Activated CD4-positive, alpha-beta T cell treated with anti-CD3 and anti-CD28 coated beads, Interleukin-2, amount 10 ng/mL, durations not matched to agents 7 days and 5 days (primary cell): ENCODE data around the gene BRICD5. TPM values are rescaled to one million over a fixed set of nuclear protein-coding genes. Genes with fewer than 3 reads are reported as not detected.

Experiments used
- CTCF ChIA-PET: fragments of 350-600 bp; sonication (Branson Sonifier 250); formaldehyde crosslinking; loops from one replicate; lab custom pipeline; 2021; ENCODE audit warnings: antibody characterized with exemption; lab: Charles Lee
- POLR2A ChIA-PET: fragments of 350-600 bp; sonication (Branson Sonifier 250); formaldehyde crosslinking; loops from one replicate; lab custom pipeline; 2021; ENCODE audit warnings: antibody characterized with exemption; lab: Charles Lee
- DNase-seq: peaks from one replicate; pipeline ENCODE4 v3.0.0-alpha.2; 2020
- H3K27ac Mint-ChIP-seq: one replicate; pipeline ENCODE4 v1.8.0; 2021; ENCODE audit warnings: mild to moderate bottlenecking, moderate library complexity, mixed read lengths
- H3K27me3 Mint-ChIP-seq: one replicate; pipeline ENCODE4 v1.8.0; 2021; ENCODE audit warnings: mixed read lengths
- H3K36me3 Mint-ChIP-seq: one replicate; pipeline ENCODE4 v1.8.0; 2021; ENCODE audit warnings: low read depth, mixed read lengths
- H3K4me1 Mint-ChIP-seq: one replicate; pipeline ENCODE4 v1.8.0; 2021; ENCODE audit warnings: mixed read lengths
- H3K4me3 Mint-ChIP-seq: one replicate; pipeline ENCODE4 v1.8.0; 2021; ENCODE audit warnings: mild to moderate bottlenecking, moderate library complexity, mixed read lengths
- H3K9me3 Mint-ChIP-seq: one replicate; pipeline ENCODE4 v1.8.0; 2021; ENCODE audit warnings: mixed read lengths
- total RNA-seq, 2 experiments: library from RNA; stranded (reverse); gene quantifications; one replicate each; pipeline ENCODE4 v1.2.3, GENCODE V29; 2021

The BRICD5 gene
- total RNA-seq, 2 experiments from 2014 or later, result 13.9 to 17.4 TPM

GRCh38 chr16:2199095-2199494 is 11.6 kb downstream of the BRICD5 start:
- Mint-ChIP-seq H3K27ac (no peak overlapping the region), H3K36me3 (no peaks in the 10 kb centered on the region), H3K9me3 (no peaks in the 10 kb centered on the region), H3K4me1 (peaks cover 9% of the 10 kb centered on the region), H3K4me3 (no peak overlapping the region), H3K27me3 (peaks cover 42% of the 10 kb centered on the region)
- no peak for DNase-seq
- POLR2A ChIA-PET, result no interaction called here
- CTCF ChIA-PET, result no interaction called here

- peaks cover 4% of the 10 kb centered on the region for H3K4me1 Mint-ChIP-seq
- H3K36me3 Mint-ChIP-seq, result no peaks in the 10 kb centered on the region
- ChIA-PET CTCF (no interaction called here), POLR2A (no interaction called here)
- DNase-seq, result no peak
- no peak overlapping the region for H3K27ac Mint-ChIP-seq
- H3K27me3 Mint-ChIP-seq, result peaks cover 43% of the 10 kb centered on the region
- no peak overlapping the region for H3K4me3 Mint-ChIP-seq
- H3K9me3 Mint-ChIP-seq, result no peaks in the 10 kb centered on the region
Measured at GRCh38 chr16:2198283-2198682, 12.4 kb downstream of the BRICD5 start.

GRCh38 chr16:2197765-2198164 is 12.9 kb downstream of the BRICD5 start:
- Mint-ChIP-seq H3K4me1 (peaks cover 4% of the 10 kb centered on the region), H3K27me3 (peaks cover 43% of the 10 kb centered on the region), H3K27ac (no peak overlapping the region), H3K9me3 (no peaks in the 10 kb centered on the region), H3K36me3 (no peaks in the 10 kb centered on the region), H3K4me3 (no peak overlapping the region)
- ChIA-PET POLR2A (no interaction called here), CTCF (interaction anchor here (1.0 kb wide), 1 partner anchor 40 kb away, joined by 3 read pairs; no protein-coding TSS in a partner anchor)
- DNase-seq, result no peak

- Mint-ChIP-seq H3K27me3 (peaks cover 42% of the 10 kb centered on the region), H3K4me1 (peaks cover 4% of the 10 kb centered on the region), H3K9me3 (no peaks in the 10 kb centered on the region), H3K36me3 (no peaks in the 10 kb centered on the region), H3K27ac (no peak overlapping the region), H3K4me3 (peak overlapping the region; percentile 44)
- ChIA-PET POLR2A (no interaction called here), CTCF (interaction anchor here (1.0 kb wide), 1 partner anchor 39 kb away, joined by 3 read pairs; no protein-coding TSS in a partner anchor)
- no peak for DNase-seq
Measured at GRCh38 chr16:2196981-2197511, 13.6 kb downstream of the BRICD5 start.

- CTCF ChIA-PET, result no interaction called here
- DNase-seq, result no peak
- peak within 1 kb of the TSS; percentile 44 for H3K4me3 Mint-ChIP-seq
Measured at GRCh38 chr16:2196162-2196980, 14.3 kb downstream of the BRICD5 start, which contains the start of gene CASKIN1. CASKIN1 (minus strand) TSS chr16:2196605; CDS start chr16:2196432, 173 bp downstream.

GRCh38 chr16:2195322-2196161 is 15.1 kb downstream of the BRICD5 start:
- peaks cover 4% of the 10 kb centered on the region for H3K4me1 Mint-ChIP-seq
- no peak for DNase-seq
- H3K27ac Mint-ChIP-seq, result no peak overlapping the region
- peaks cover 40% of the 10 kb centered on the region for H3K27me3 Mint-ChIP-seq
- POLR2A ChIA-PET, result no interaction called here
- H3K9me3 Mint-ChIP-seq, result no peaks in the 10 kb centered on the region
- H3K36me3 Mint-ChIP-seq, result no peaks in the 10 kb centered on the region
- CTCF ChIA-PET, result interaction anchor here (1.0 to 2.0 kb wide), 9 partner anchors 10 to 293 kb away, joined by 3 to 9 read pairs (median 4); partner anchors contain the start of genes CCNF, ECI1 and TRAF7
- no peak overlapping the region for H3K4me3 Mint-ChIP-seq

More at GRCh38 chr16:2196162-2196980, 14.3 kb downstream of the BRICD5 start, which contains the start of gene CASKIN1:
- Mint-ChIP-seq H3K27ac (no peak within 1 kb of the TSS), H3K4me1 (peaks cover 4% of the 10 kb centered on the region), H3K36me3 (no peaks in the 10 kb centered on the region), H3K9me3 (no peaks in the 10 kb centered on the region), H3K27me3 (peaks cover 40% of the 10 kb centered on the region)
- POLR2A ChIA-PET, result no interaction called here

- Mint-ChIP-seq H3K27me3 (peaks cover 37% of the 10 kb centered on the region), H3K9me3 (no peaks in the 10 kb centered on the region), H3K27ac (no peak overlapping the region), H3K36me3 (no peaks in the 10 kb centered on the region), H3K4me1 (peaks cover 4% of the 10 kb centered on the region), H3K4me3 (peak overlapping the region; percentile 37)
- POLR2A ChIA-PET, result no interaction called here
- CTCF ChIA-PET, result interaction anchor here (1.0 to 2.0 kb wide), 10 partner anchors 8 to 293 kb away, joined by 3 to 9 read pairs (median 4); partner anchors contain the start of genes CCNF, ECI1 and TRAF7
- peak; percentile 60 for DNase-seq
Measured at GRCh38 chr16:2194852-2195321, 15.8 kb downstream of the BRICD5 start.

- Mint-ChIP-seq H3K27ac (no peak overlapping the region), H3K4me1 (peaks cover 4% of the 10 kb centered on the region), H3K36me3 (no peaks in the 10 kb centered on the region), H3K4me3 (no peak overlapping the region), H3K9me3 (no peaks in the 10 kb centered on the region), H3K27me3 (peaks cover 36% of the 10 kb centered on the region)
- peak; percentile 31 for DNase-seq
- ChIA-PET CTCF (interaction anchor here (1.0 to 2.0 kb wide), 10 partner anchors 9 to 294 kb away, joined by 3 to 9 read pairs (median 4); partner anchors contain the start of genes CCNF, ECI1 and TRAF7), POLR2A (no interaction called here)
Measured at GRCh38 chr16:2194166-2194834, 16.4 kb downstream of the BRICD5 start.

- ChIA-PET POLR2A (no interaction called here), CTCF (interaction anchor here (0.8 kb wide), 1 partner anchor 11 kb away, joined by 3 read pairs; no protein-coding TSS in a partner anchor)
- Mint-ChIP-seq H3K27ac (no peak overlapping the region), H3K27me3 (peaks cover 17% of the 10 kb centered on the region), H3K4me3 (no peak overlapping the region), H3K9me3 (no peaks in the 10 kb centered on the region), H3K36me3 (no peaks in the 10 kb centered on the region), H3K4me1 (peaks cover 4% of the 10 kb centered on the region)
- DNase-seq, result no peak
Measured at GRCh38 chr16:2191446-2191706, 19.3 kb downstream of the BRICD5 start.

- no peaks in the 10 kb centered on the region for H3K36me3 Mint-ChIP-seq
- H3K9me3 Mint-ChIP-seq, result no peaks in the 10 kb centered on the region
- H3K27me3 Mint-ChIP-seq, result peaks cover 17% of the 10 kb centered on the region
- ChIA-PET POLR2A (no interaction called here), CTCF (interaction anchor here (0.8 kb wide), 1 partner anchor 12 kb away, joined by 3 read pairs; no protein-coding TSS in a partner anchor)
- peaks cover 4% of the 10 kb centered on the region for H3K4me1 Mint-ChIP-seq
- no peak overlapping the region for H3K4me3 Mint-ChIP-seq
- DNase-seq, result no peak
- H3K27ac Mint-ChIP-seq, result no peak overlapping the region
Measured at GRCh38 chr16:2190659-2191445, 19.8 kb downstream of the BRICD5 start.

- no peak for DNase-seq
- no peaks in the 10 kb centered on the region for H3K36me3 Mint-ChIP-seq
- H3K9me3 Mint-ChIP-seq, result no peaks in the 10 kb centered on the region
- H3K27ac Mint-ChIP-seq, result no peak overlapping the region
- H3K4me1 Mint-ChIP-seq, result peaks cover 4% of the 10 kb centered on the region
- peaks cover 12% of the 10 kb centered on the region for H3K27me3 Mint-ChIP-seq
- ChIA-PET POLR2A (no interaction called here), CTCF (no interaction called here)
- no peak overlapping the region for H3K4me3 Mint-ChIP-seq
Measured at GRCh38 chr16:2190002-2190658, 20.5 kb downstream of the BRICD5 start.
